NCI-H2171 treated with DMSO at 0.1 percent for 48 hours (cell line): ENCODE results near the gene WNK1.

Experiments
- DNase-seq: peaks from one replicate; lab custom pipeline; 2025; lab: John Stamatoyannopoulos, UW

Gene WNK1

GRCh38 chr12:951176-951575, 198.8 kb downstream of the WNK1 start:
- peak; percentile 65 for DNase-seq

GRCh38 chr12:953776-954175, 201.4 kb downstream of the WNK1 start:
- peak; percentile 87 for DNase-seq

- DNase-seq = no peak
Measured at GRCh38 chr12:954741-955140, 202.4 kb downstream of the WNK1 start.

- DNase-seq = no peak
Measured at GRCh38 chr12:955939-956338, 203.6 kb downstream of the WNK1 start.

- no peak for DNase-seq
Measured at GRCh38 chr12:958588-959123, 206.3 kb downstream of the WNK1 start.
